ENCODE data around the gene AOX1. TPM values are rescaled to one million over a fixed set of nuclear protein-coding genes. Genes with fewer than 3 reads are reported as not detected.
"Not testable (repeated sequence)": the region's sequence is repeated elsewhere in the genome, so short reads cannot be mapped to it uniquely, and the experiment has no call there.

Gene AOX1
- total RNA-seq, 2 donors from 2014 or later, result 24.8 to 47.9 TPM

- intact Hi-C loops (cut with DNase I), result no loop called here
- Histone ChIP-seq H3K4me1 (replicated peaks) (no peaks in the 10 kb centered on the region), H3K4me3 (no peak overlapping the region), H3K36me3 (no peaks in the 10 kb centered on the region), H3K9me3 (no peaks in the 10 kb centered on the region), H3K27ac (no peak overlapping the region), H3K27me3 (replicated peaks; ENCODE audit: insufficient read depth) (no peaks in the 10 kb centered on the region)
- DNase-seq (ENCODE audit: low spot score), result no peak
- TF ChIP-seq CTCF (IDR thresholded peaks at IDR 0.05) (no peak), POLR2A (IDR thresholded peaks at IDR 0.05) (no peak), POLR2AphosphoS5 (IDR thresholded peaks at IDR 0.05) (no peak)
- WGBS, result 71% methylated on average over 1 of the region's 1 CpG
Measured at GRCh38 chr2:200708943-200709342, 123.1 kb downstream of the AOX1 start.

DNA sequence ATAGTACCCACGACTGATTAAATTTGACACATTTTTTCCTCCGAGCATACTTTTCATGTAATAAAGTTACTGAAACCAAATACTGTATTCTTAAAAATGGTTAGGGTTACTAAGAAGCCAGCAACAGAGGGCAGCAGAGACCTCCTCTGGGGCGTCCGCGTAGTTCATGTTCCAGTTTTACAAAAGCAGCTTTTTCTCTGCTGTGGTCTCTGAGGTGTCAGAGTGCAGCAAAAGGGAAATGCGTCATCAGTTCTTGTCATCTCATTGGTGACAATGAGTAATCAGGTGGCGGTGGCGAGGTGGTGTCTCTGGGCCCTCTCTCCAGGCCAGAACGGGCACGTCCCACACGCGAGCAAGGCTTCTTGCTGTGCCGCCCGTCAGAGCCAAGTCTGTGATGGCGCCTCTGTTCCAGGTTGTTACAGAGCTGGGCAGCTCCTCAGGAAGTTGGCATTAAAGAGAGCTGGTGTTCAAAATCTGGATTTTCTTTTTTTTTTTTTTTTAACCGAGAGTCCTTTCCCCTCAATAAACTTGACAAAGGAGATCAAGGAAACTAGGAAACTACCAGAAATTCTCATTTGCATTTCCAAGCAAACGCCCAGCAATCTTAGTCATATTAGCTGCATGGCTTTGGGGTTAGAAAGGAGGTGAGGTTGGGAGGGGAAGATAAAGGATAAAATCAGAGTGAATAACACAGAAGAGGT, 127.3 kb downstream of the AOX1 start:
- H3K4me3 ChIP-seq, result peak overlapping the region; percentile 12 to 24
- 3% methylated on average over 17 of the region's 17 CpGs for WGBS
- intact Hi-C loops (cut with DNase I), result loop anchor here (1.0 kb wide), 1 partner anchor 99 kb away; no protein-coding TSS in a partner anchor

DNA sequence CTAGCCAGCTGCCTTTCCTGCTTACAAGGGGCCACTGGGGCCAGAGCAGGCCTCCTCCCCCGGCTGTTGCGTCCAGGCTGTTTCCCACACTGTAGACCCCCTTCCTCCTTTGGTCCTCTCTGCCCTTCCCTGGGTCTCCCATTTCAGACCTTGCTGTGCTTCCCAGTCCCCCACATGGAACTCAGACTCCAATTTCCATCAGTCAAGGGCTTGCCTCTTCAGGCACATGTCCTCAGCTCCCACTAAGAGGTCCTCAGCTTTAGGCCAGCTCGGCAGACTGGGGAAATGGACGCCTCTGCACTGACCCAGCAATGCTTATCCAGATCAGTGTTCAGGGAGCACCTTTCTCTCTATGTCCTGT, 127.9 kb downstream of the AOX1 start:
- Histone ChIP-seq H3K4me3 (no peak overlapping the region), H3K4me1 (replicated peaks) (no peaks in the 10 kb centered on the region), H3K27ac (peak overlapping the region; percentile 34 to 64), H3K36me3 (no peaks in the 10 kb centered on the region), H3K9me3 (no peaks in the 10 kb centered on the region), H3K27me3 (replicated peaks; ENCODE audit: insufficient read depth) (no peaks in the 10 kb centered on the region)
- intact Hi-C loops (cut with DNase I), result loop anchor here (1.0 kb wide), 1 partner anchor 99 kb away; no protein-coding TSS in a partner anchor
- 91% methylated on average over 4 of the region's 4 CpGs for WGBS
- no peak for DNase-seq (ENCODE audit: low spot score)
- TF ChIP-seq POLR2AphosphoS5 (IDR thresholded peaks at IDR 0.05) (no peak), POLR2A (IDR thresholded peaks at IDR 0.05) (no peak), CTCF (IDR thresholded peaks at IDR 0.05) (no peak)

More for the DNA sequence above, 127.3 kb downstream of the AOX1 start:
- DNase-seq (ENCODE audit: low spot score), result peak; percentile 77
- Histone ChIP-seq H3K27me3 (replicated peaks; ENCODE audit: insufficient read depth) (no peaks in the 10 kb centered on the region), H3K9me3 (no peaks in the 10 kb centered on the region), H3K36me3 (no peaks in the 10 kb centered on the region), H3K27ac (peak overlapping the region; percentile 34 to 64), H3K4me1 (replicated peaks) (no peaks in the 10 kb centered on the region)
- TF ChIP-seq POLR2AphosphoS5 (IDR thresholded peaks at IDR 0.05) (peak; percentile 89), POLR2A (IDR thresholded peaks at IDR 0.05) (peak; percentile 65), CTCF (IDR thresholded peaks at IDR 0.05) (peak; percentile 52 to 89 (median 80))

- H3K4me3 ChIP-seq; H3K9me3 ChIP-seq; DNase-seq (ENCODE audit: low spot score); H3K4me1 ChIP-seq (replicated peaks); H3K27ac ChIP-seq; H3K27me3 ChIP-seq (replicated peaks; ENCODE audit: insufficient read depth); intact Hi-C loops (cut with DNase I); H3K36me3 ChIP-seq: not testable (repeated sequence)
- 98% methylated on average over 2 of the region's 3 CpGs for WGBS
Measured at GRCh38 chr2:200715014-200715413, 129.2 kb downstream of the AOX1 start.

GRCh38 chr2:200716386-200716785, 130.6 kb downstream of the AOX1 start:
- intact Hi-C loops (cut with DNase I), result no loop called here
- Histone ChIP-seq H3K27me3 (replicated peaks; ENCODE audit: insufficient read depth) (no peaks in the 10 kb centered on the region), H3K9me3 (no peaks in the 10 kb centered on the region), H3K36me3 (no peaks in the 10 kb centered on the region), H3K27ac (no peak overlapping the region), H3K4me1 (replicated peaks) (no peaks in the 10 kb centered on the region), H3K4me3 (no peak overlapping the region)
- no peak for DNase-seq (ENCODE audit: low spot score)
- WGBS, result 89% methylated on average over 1 of the region's 1 CpG
- TF ChIP-seq CTCF (IDR thresholded peaks at IDR 0.05) (no peak), POLR2AphosphoS5 (IDR thresholded peaks at IDR 0.05) (no peak), POLR2A (IDR thresholded peaks at IDR 0.05) (no peak)

Other genes starting within 250 kb of the AOX1 start
- gene KCTD18, start 75.9 kb upstream of the AOX1 start, total RNA-seq, result 10 to 100 TPM; 21.1 to 38.2 TPM
- 1 to 10 TPM; 5.1 to 8.0 TPM for gene SGO2, start 59.8 kb upstream of the AOX1 start, total RNA-seq
- 100 to 1,000 TPM; 219 to 232 TPM for gene BZW1, start 225.9 kb downstream of the AOX1 start, total RNA-seq

Data from prostate gland (tissue), 2 donors.